ENCODE data around the gene E2F4.
A peak's percentile ranks its signal among the peaks of the same experiment; 100 is the strongest.

The E2F4 gene

GRCh38 chr16:67184453-67184994, 7.4 kb upstream of the E2F4 start:
- no peaks in the 10 kb centered on the region for H3K9me3 ChIP-seq (ENCODE audit: insufficient read depth, low read length)
- no peaks in the 10 kb centered on the region for H3K27me3 ChIP-seq (ENCODE audit: low read length)
- H3K9ac ChIP-seq (ENCODE audit: low read length), result peak overlapping the region; percentile 67
- TF ChIP-seq CTCF (IDR thresholded peaks at IDR 0.05; ENCODE audit: insufficient read depth, low read length, poor library complexity, severe bottlenecking), result no peak
- TF ChIP-seq EZH2phosphoT487 (conservative IDR thresholded peaks at IDR 0.05; ENCODE audit: low read length), result no peak
- H3K9me2 ChIP-seq (replicated peaks; ENCODE audit: insufficient read depth, low read length), result no peaks in the 10 kb centered on the region
- no peaks in the 10 kb centered on the region for H3K36me3 ChIP-seq (ENCODE audit: low read length)
- H3K4me3 ChIP-seq (ENCODE audit: insufficient read depth, low read length, poor library complexity, severe bottlenecking), result peak overlapping the region; percentile 79
- H3F3A ChIP-seq (ENCODE audit: insufficient read depth), result no peaks in the 10 kb centered on the region
- peak overlapping the region; percentile 88 for H3K4me2 ChIP-seq (ENCODE audit: low read depth, low read length, poor library complexity, severe bottlenecking)
- H2AFZ ChIP-seq (ENCODE audit: low read depth, low read length, severe bottlenecking), result peak overlapping the region; percentile 87
- H3K27ac ChIP-seq (ENCODE audit: low read depth, low read length), result no peak overlapping the region
- no peaks in the 10 kb centered on the region for H4K20me1 ChIP-seq (ENCODE audit: low read depth, low read length)
- no peaks in the 10 kb centered on the region for H3K79me2 ChIP-seq (ENCODE audit: insufficient read depth, low read length)

- Histone ChIP-seq H3K4me2 (ENCODE audit: low read depth, low read length, poor library complexity, severe bottlenecking) (no peak overlapping the region), H3K4me3 (ENCODE audit: insufficient read depth, low read length, poor library complexity, severe bottlenecking) (no peak overlapping the region), H3K27ac (ENCODE audit: low read depth, low read length) (no peak overlapping the region), H3K9me2 (replicated peaks; ENCODE audit: insufficient read depth, low read length) (no peaks in the 10 kb centered on the region), H3F3A (ENCODE audit: insufficient read depth) (no peaks in the 10 kb centered on the region), H3K9me3 (ENCODE audit: insufficient read depth, low read length) (no peaks in the 10 kb centered on the region), H4K20me1 (ENCODE audit: low read depth, low read length) (no peaks in the 10 kb centered on the region), H3K79me2 (ENCODE audit: insufficient read depth, low read length) (no peaks in the 10 kb centered on the region), H3K9ac (ENCODE audit: low read length) (no peak overlapping the region), H3K27me3 (ENCODE audit: low read length) (no peaks in the 10 kb centered on the region), H2AFZ (ENCODE audit: low read depth, low read length, severe bottlenecking) (no peak overlapping the region), H3K36me3 (ENCODE audit: low read length) (no peaks in the 10 kb centered on the region)
- TF ChIP-seq CTCF (IDR thresholded peaks at IDR 0.05; ENCODE audit: insufficient read depth, low read length, poor library complexity, severe bottlenecking), result peak; percentile 72
- no peak for TF ChIP-seq EZH2phosphoT487 (conservative IDR thresholded peaks at IDR 0.05; ENCODE audit: low read length)
Observed at GRCh38 chr16:67184995-67185650, 6.8 kb upstream of the E2F4 start.

GRCh38 chr16:67185651-67186134, 6.3 kb upstream of the E2F4 start:
- TF ChIP-seq CTCF (IDR thresholded peaks at IDR 0.05; ENCODE audit: insufficient read depth, low read length, poor library complexity, severe bottlenecking), result no peak
- no peak for TF ChIP-seq EZH2phosphoT487 (conservative IDR thresholded peaks at IDR 0.05; ENCODE audit: low read length)
- no peaks in the 10 kb centered on the region for H3K36me3 ChIP-seq (ENCODE audit: low read length)
- no peak overlapping the region for H3K4me2 ChIP-seq (ENCODE audit: low read depth, low read length, poor library complexity, severe bottlenecking)

More at GRCh38 chr16:67185651-67186134, 6.3 kb upstream of the E2F4 start:
- H3K79me2 ChIP-seq (ENCODE audit: insufficient read depth, low read length), result no peaks in the 10 kb centered on the region
- H3K4me3 ChIP-seq (ENCODE audit: insufficient read depth, low read length, poor library complexity, severe bottlenecking), result no peak overlapping the region
- H3K27me3 ChIP-seq (ENCODE audit: low read length), result no peaks in the 10 kb centered on the region
- no peaks in the 10 kb centered on the region for H3F3A ChIP-seq (ENCODE audit: insufficient read depth)
- no peak overlapping the region for H3K27ac ChIP-seq (ENCODE audit: low read depth, low read length)
- no peaks in the 10 kb centered on the region for H3K9me2 ChIP-seq (replicated peaks; ENCODE audit: insufficient read depth, low read length)
- no peak overlapping the region for H3K9ac ChIP-seq (ENCODE audit: low read length)
- no peaks in the 10 kb centered on the region for H4K20me1 ChIP-seq (ENCODE audit: low read depth, low read length)
- H3K9me3 ChIP-seq (ENCODE audit: insufficient read depth, low read length), result no peaks in the 10 kb centered on the region
- no peak overlapping the region for H2AFZ ChIP-seq (ENCODE audit: low read depth, low read length, severe bottlenecking)

Measured in SU-DHL-6 (cell line).